H9 (cell line): Measurements from ENCODE around the gene LY6G5B. TPM values are rescaled to one million over a fixed set of nuclear protein-coding genes. Genes with fewer than 3 reads are reported as not detected.

Source experiments
- DNase-seq: peaks from one replicate; pipeline ENCODE4 v3.0.0-alpha.2; 2017
- H2AFZ ChIP-seq: one replicate; pipeline ENCODE4 v1.6.1; 2013; ENCODE audit warnings: mild to moderate bottlenecking, low read length, control low read depth, moderate library complexity
- H2AK5ac ChIP-seq: 2 replicates; pipeline ENCODE4 v1.6.1; 2013; ENCODE audit warnings: low read length, control low read depth, mixed read lengths; ENCODE audit not compliant: insufficient read length
- H2BK120ac ChIP-seq: one replicate; pipeline ENCODE4 v1.6.1; 2013; ENCODE audit warnings: low read depth, mild to moderate bottlenecking, low read length, control low read depth, inconsistent platforms; ENCODE audit not compliant: poor library complexity, severe bottlenecking
- H2BK12ac ChIP-seq: 2 replicates; pipeline ENCODE4 v1.6.1; 2013; ENCODE audit warnings: low read length, control low read depth, mixed read lengths, low read depth; ENCODE audit not compliant: insufficient read length
- H2BK15ac ChIP-seq: 2 replicates; pipeline ENCODE4 v1.6.1; 2013; ENCODE audit warnings: low read depth, low read length, control low read depth
- H2BK20ac ChIP-seq: one replicate; pipeline ENCODE4 v1.6.1; 2013; ENCODE audit warnings: low read depth, mild to moderate bottlenecking, low read length, control low read depth, inconsistent platforms; ENCODE audit not compliant: poor library complexity, severe bottlenecking
- H2BK5ac ChIP-seq: 2 replicates; pipeline ENCODE4 v1.6.1; 2013; ENCODE audit warnings: low read length, control low read depth, mixed read lengths; ENCODE audit not compliant: insufficient read length
- H3K14ac ChIP-seq: 2 replicates; pipeline ENCODE4 v1.6.1; 2013; ENCODE audit warnings: low read length, control low read depth; ENCODE audit not compliant: insufficient read depth
- H3K18ac ChIP-seq: 2 replicates; pipeline ENCODE4 v1.6.1; 2013; ENCODE audit warnings: low read depth, mild to moderate bottlenecking, mixed read lengths, low read length, control low read depth; ENCODE audit not compliant: insufficient read length
- H3K23ac ChIP-seq: 2 replicates; pipeline ENCODE4 v1.6.1; 2013; ENCODE audit warnings: low read length, control low read depth, mixed read lengths, low read depth; ENCODE audit not compliant: insufficient read length
- H3K23me2 ChIP-seq: 2 replicates; pipeline ENCODE4 v1.6.1; 2013; ENCODE audit warnings: low read depth, mild to moderate bottlenecking, mixed read lengths, low read length, control low read depth; ENCODE audit not compliant: insufficient read length, poor library complexity, severe bottlenecking
- H3K27ac ChIP-seq: 2 replicates; pipeline ENCODE4 v1.5.1; 2013; ENCODE audit warnings: low read length, control low read depth, mixed read lengths, low read depth; ENCODE audit not compliant: insufficient read length
- H3K27me3 ChIP-seq: 2 replicates; pipeline ENCODE4 v1.6.1; 2013; ENCODE audit warnings: low read length, control low read depth, inconsistent platforms; ENCODE audit not compliant: insufficient read depth
- H3K4ac ChIP-seq: 2 replicates; pipeline ENCODE4 v1.6.1; 2013; ENCODE audit warnings: low read depth, mild to moderate bottlenecking, control low read depth, inconsistent platforms, low read length, moderate library complexity
- H3K4me1 ChIP-seq: 2 replicates; pipeline ENCODE4 v1.6.1; 2013; ENCODE audit warnings: low read length, control low read depth, inconsistent platforms; ENCODE audit not compliant: insufficient read depth
- H3K4me2 ChIP-seq: 2 replicates; pipeline ENCODE4 v1.6.1; 2013; ENCODE audit warnings: low read length, control low read depth, mixed read lengths; ENCODE audit not compliant: insufficient read length, insufficient read depth
- H3K56ac ChIP-seq: 2 replicates; pipeline ENCODE4 v1.6.1; 2013; ENCODE audit warnings: low read depth, mild to moderate bottlenecking, mixed read lengths, low read length, control low read depth; ENCODE audit not compliant: insufficient read length
- H3K79me1 ChIP-seq: 2 replicates; pipeline ENCODE4 v1.6.1; 2013; ENCODE audit warnings: low read depth, mild to moderate bottlenecking, moderate library complexity, low read length, control low read depth, inconsistent platforms; ENCODE audit not compliant: insufficient read depth, poor library complexity, severe bottlenecking
- H3K79me2 ChIP-seq: 2 replicates; pipeline ENCODE4 v1.6.1; 2013; ENCODE audit warnings: low read length, control low read depth, inconsistent platforms; ENCODE audit not compliant: insufficient read depth
- H3K9ac ChIP-seq: 2 replicates; pipeline ENCODE4 v1.6.1; 2013; ENCODE audit warnings: low read length, control low read depth, mixed read lengths; ENCODE audit not compliant: insufficient read length; ENCODE audit errors: extremely low read depth
- H3K9me3 ChIP-seq: one replicate; pipeline ENCODE4 v1.6.1; 2013; ENCODE audit warnings: low read depth, low read length, inconsistent platforms; ENCODE audit not compliant: control insufficient read depth
- H3T11ph ChIP-seq: one replicate; pipeline ENCODE4 v1.6.1; 2013; ENCODE audit warnings: mild to moderate bottlenecking, low read length, control low read depth, inconsistent platforms
- H4K20me1 ChIP-seq: one replicate; pipeline ENCODE4 v1.6.1; 2013; ENCODE audit not compliant: control insufficient read depth, insufficient read length, insufficient read depth
- H4K5ac ChIP-seq: 2 replicates; pipeline ENCODE4 v1.6.1; 2013; ENCODE audit warnings: low read depth, mild to moderate bottlenecking, mixed read lengths, low read length, control low read depth; ENCODE audit not compliant: insufficient read length
- H4K8ac ChIP-seq: replicated peaks from 2 replicates; pipeline ENCODE4 v1.6.1; 2013; ENCODE audit warnings: low read length, control low read depth, mixed read lengths, low read depth; ENCODE audit not compliant: insufficient read length
- H4K91ac ChIP-seq: 2 replicates; pipeline ENCODE4 v1.6.1; 2013; ENCODE audit warnings: low read depth, mild to moderate bottlenecking, moderate library complexity, mixed read lengths, low read length, control low read depth; ENCODE audit not compliant: insufficient read length
- H3K27ac Mint-ChIP-seq, 3 experiments: 2 replicates in 2 of 3; 3 replicates in 1 of 3; pipeline ENCODE4 v1.8.0; 2020 to 2021; ENCODE audit warnings: mixed read lengths in 3 of 3, mild to moderate bottlenecking in 1 of 3, moderate library complexity in 1 of 3
- H3K27me3 Mint-ChIP-seq: 2 replicates; pipeline ENCODE4 v1.8.0; 2021; ENCODE audit warnings: low read depth, mild to moderate bottlenecking, moderate library complexity, mixed read lengths
- H3K36me3 Mint-ChIP-seq, 3 experiments: 2 replicates in 2 of 3; 3 replicates in 1 of 3; pipeline ENCODE4 v1.8.0; 2020 to 2021; ENCODE audit warnings: low read depth in 3 of 3, mixed read lengths in 3 of 3; ENCODE audit not compliant: insufficient read depth in 1 of 3
- H3K4me1 Mint-ChIP-seq, 2 experiments: 2 replicates each; pipeline ENCODE4 v1.8.0; 2020; ENCODE audit warnings: mixed read lengths in 2 of 2
- H3K4me3 Mint-ChIP-seq, 2 experiments: 2 replicates in 1 of 2; 3 replicates in 1 of 2; pipeline ENCODE4 v1.8.0; 2020 to 2021; ENCODE audit warnings: mild to moderate bottlenecking in 2 of 2, mixed read lengths in 2 of 2, moderate library complexity in 1 of 2
- H3K9me3 Mint-ChIP-seq, 2 experiments: 2 replicates in 1 of 2; 3 replicates in 1 of 2; pipeline ENCODE4 v1.8.0; 2020; ENCODE audit warnings: mild to moderate bottlenecking in 2 of 2, mixed read lengths in 2 of 2, moderate library complexity in 1 of 2
- CTCF ChIP-seq: fragments of 200-600 bp; sonication (generic); conservative IDR thresholded peaks from 3 replicates; pipeline ENCODE4 v1.8.0; 2021; ENCODE audit warnings: antibody characterized with exemption, mild to moderate bottlenecking
- WGBS: extraction: QIAGEN DNeasy Blood & Tissue Kit; methylation state at CpG from one replicate; pipeline ENCODE4 v1.1.7; 2013; ENCODE audit warnings: missing lambda C conversion rate, low lambda C conversion rate, mixed read lengths; ENCODE audit not compliant: insufficient read length; ENCODE audit errors: extremely low coverage; 5-methylcytosine and 5-hydroxymethylcytosine counted together
- total RNA-seq: library from RNA; stranded (reverse); gene quantifications from 2 replicates; pipeline ENCODE4 v1.2.1, GENCODE V29; 2021

Gene LY6G5B
- total RNA-seq, 1 experiment from 2014 or later = 21.6 TPM

- Histone ChIP-seq H3K18ac (no peak overlapping the region), H4K5ac (no peak overlapping the region), H2AFZ (no peak overlapping the region), H3K9ac (no peak overlapping the region), H2BK12ac (no peak overlapping the region), H4K8ac (no peak overlapping the region), H3K14ac (no peak overlapping the region), H2BK15ac (no peak overlapping the region), H3K56ac (no peak overlapping the region), H3K4me1 (no peaks in the 10 kb centered on the region), H3K4ac (no peak overlapping the region), H3K79me1 (no peaks in the 10 kb centered on the region), H2BK120ac (no peak overlapping the region), H4K20me1 (no peaks in the 10 kb centered on the region), H4K91ac (no peak overlapping the region), H3K23ac (no peak overlapping the region), H3K9me3 (no peaks in the 10 kb centered on the region), H2AK5ac (no peak overlapping the region), H3K27me3 (no peaks in the 10 kb centered on the region), H3K27ac (no peak overlapping the region), H3K4me2 (no peak overlapping the region), H2BK5ac (no peak overlapping the region), H2BK20ac (no peak overlapping the region), H3K79me2 (no peaks in the 10 kb centered on the region), H3K23me2 (no peaks in the 10 kb centered on the region), H3T11ph (no peak overlapping the region)
- Mint-ChIP-seq H3K4me1 (peaks cover 0 to 1% of the 10 kb centered on the region in 2 experiments; a peak in 1 of 4 replicates), H3K36me3 (peaks cover 9 to 55% (median 37%) of the 10 kb centered on the region in 3 experiments; a peak in 6 of 7 replicates), H3K9me3 (no peaks in the 10 kb centered on the region), H3K27me3 (no peaks in the 10 kb centered on the region), H3K27ac (no peak overlapping the region), H3K4me3 (no peak overlapping the region)
- no peak for TF ChIP-seq CTCF
- no CpG with 5 or more reads among the region's 6 CpGs for WGBS
- DNase-seq = no peak
Measured at GRCh38 chr6:31693535-31693934, 23.8 kb downstream of the LY6G5B start.
